K562 (cell line): ENCODE results near the gene IRF1. TPM values are rescaled to one million over a fixed set of nuclear protein-coding genes. Genes with fewer than 3 reads are reported as not detected.

Experiments used
- EP400 ChIP-seq: fragments of 450-650 bp; IDR thresholded peaks from 2 replicates; pipeline ENCODE4 v1.6.1; 2017; ENCODE audit warnings: antibody characterized with exemption, mild to moderate bottlenecking, moderate library complexity
- EWSR1 ChIP-seq: fragments of 450-650 bp; IDR thresholded peaks from 2 replicates; pipeline ENCODE4 v1.6.1; 2018; ENCODE audit warnings: borderline replicate concordance, mild to moderate bottlenecking, low read depth, moderate library complexity; ENCODE audit not compliant: partially characterized antibody
- GABPA ChIP-seq: fragments of 200-800 bp; sonication (Bioruptor generic); conservative IDR thresholded peaks from 2 replicates; pipeline ENCODE4 v1.6.1; 2016; ENCODE audit warnings: low read depth, missing genetic modification characterization, missing compliant biosample characterization
- L3MBTL2 ChIP-seq: fragments of 450-650 bp; IDR thresholded peaks from 2 replicates; pipeline ENCODE4 v1.6.1; 2016; ENCODE audit warnings: mild to moderate bottlenecking, moderate library complexity
- MITF ChIP-seq: IDR thresholded peaks from 2 replicates; pipeline ENCODE4 v1.6.1; 2014; ENCODE audit warnings: antibody characterized with exemption
- NRF1 ChIP-seq, 2 experiments: fragments of 450-650 bp; IDR thresholded peaks in 1 of 2; conservative IDR thresholded peaks in 1 of 2; 2 replicates each; pipeline ENCODE4 v1.6.1; 2014; ENCODE audit warnings: mild to moderate bottlenecking in 2 of 2
- RBBP5 ChIP-seq: fragments of 200-600 bp; sonication (generic); IDR thresholded peaks from 2 replicates; pipeline ENCODE4 v1.6.1; 2012; ENCODE audit warnings: borderline replicate concordance, mild to moderate bottlenecking, low read length, control low read depth, inconsistent platforms; ENCODE audit not compliant: insufficient read depth, poor library complexity, severe bottlenecking
- RBM22 ChIP-seq: fragments of 200-400 bp; formaldehyde crosslinking; IDR thresholded peaks from 2 replicates; pipeline ENCODE4 v1.6.1; 2018; ENCODE audit warnings: low read length, low read depth; ENCODE audit not compliant: poor library complexity, severe bottlenecking
- STAT5B ChIP-seq: fragments of 250-450 bp; sonication (Bioruptor Pico); IDR thresholded peaks from 2 replicates; pipeline ENCODE4 v1.8.0; 2021; ENCODE audit warnings: mild to moderate bottlenecking, inconsistent platforms
- THRAP3 ChIP-seq: fragments of 450-650 bp; IDR thresholded peaks from 2 replicates; pipeline ENCODE4 v1.6.1; 2016; ENCODE audit warnings: mild to moderate bottlenecking, inconsistent platforms, borderline replicate concordance
- VEZF1 ChIP-seq: fragments of 200-800 bp; sonication (Bioruptor generic); IDR thresholded peaks from 2 replicates; pipeline ENCODE4 v1.6.1; 2017; ENCODE audit warnings: missing genetic modification characterization, missing compliant biosample characterization
- ZBTB7A ChIP-seq: IDR thresholded peaks from 2 replicates; pipeline ENCODE4 v1.6.1; 2011; ENCODE audit warnings: low read depth, mild to moderate bottlenecking, low read length, moderate library complexity, borderline replicate concordance; ENCODE audit not compliant: control insufficient read depth
- ZNF589 ChIP-seq: fragments of 200-800 bp; sonication (Bioruptor generic); IDR thresholded peaks from 2 replicates; pipeline ENCODE4 v1.6.1; 2016; ENCODE audit warnings: low read depth, missing genetic modification characterization, missing compliant biosample characterization
- polyA plus RNA-seq, 8 experiments: library from polyadenylated mRNA; depleted of rRNA in 4 of 8; stranded (reverse) in 5 of 8; unstranded in 3 of 8; fragments of >200 nt; fragmentation: Nextera tagmentation in 2 of 8; fragmentation: Illumina TruSeq in 1 of 8; extraction: Ambion mirVana in 2 of 8; extraction: Trizol in 1 of 8; gene quantifications; 2 replicates each; pipeline versions ENCODE4 v1.2.1 to v1.2.3, GENCODE V29; 2011 to 2014; ENCODE audit warnings: inconsistent platforms in 1 of 8, missing spikeins in 1 of 8
- total RNA-seq, 7 experiments: library from RNA; depleted of rRNA in 6 of 7; stranded (reverse); fragments of >200 nt in 6 of 7; fragmentation: Illumina TruSeq in 2 of 7; extraction: Trizol in 2 of 7; gene quantifications; 2 replicates each; pipeline versions ENCODE4 v1.2.1 to v1.2.3, GENCODE V29; 2011 to 2021; ENCODE audit warnings: low replicate concordance in 1 of 7
- TF ChIP-seq, protein P1 (sequence below): fragments of 250-450 bp; sonication (Bioruptor Pico); IDR thresholded peaks from 2 replicates; pipeline ENCODE4 v1.4.0; 2020; ENCODE audit warnings: borderline replicate concordance

IRF1 gene
- total and polyA plus RNA-seq, 9 of the 15 experiments (the other 6 are each of a cell fraction or from before 2014, with no cell fraction given) = 1.1 to 12.3 (median 5.9) TPM

DNA sequence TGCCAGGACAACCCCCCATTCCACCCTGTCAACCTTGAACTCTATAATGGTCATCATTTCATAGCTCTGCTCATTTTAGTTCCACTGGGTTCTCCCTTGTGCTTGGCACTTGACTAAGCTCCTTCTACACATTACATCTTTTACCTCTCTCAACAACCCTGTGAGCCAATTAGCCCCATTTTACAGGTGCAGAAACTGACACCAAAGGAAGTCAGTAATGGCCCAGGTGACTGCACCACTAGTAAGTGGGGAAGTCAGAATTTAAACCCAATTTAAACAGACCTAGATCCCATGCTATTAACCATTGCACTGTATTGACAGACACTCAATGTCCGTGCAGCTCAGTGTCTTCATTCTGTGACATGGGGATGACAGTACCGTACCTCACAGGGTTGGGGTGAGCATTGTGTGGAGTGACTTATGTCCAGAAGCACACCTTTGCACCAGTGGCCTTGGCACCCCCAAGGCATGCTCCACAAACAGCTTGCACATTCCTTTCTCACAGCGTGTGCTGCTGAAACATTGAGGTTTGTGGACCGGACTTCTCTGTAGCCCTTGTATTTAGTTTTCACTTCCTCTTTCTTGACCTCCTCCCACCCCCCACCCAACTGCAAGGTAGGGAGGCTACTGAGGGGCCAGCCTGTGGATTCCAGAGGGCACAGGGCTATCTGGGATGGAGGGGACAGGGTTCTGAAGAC is 23.1 kb downstream of the IRF1 start (continued):
- TF ChIP-seq THRAP3 = no peak
- peak; percentile 24 for TF ChIP-seq RBBP5
- no peak for TF ChIP-seq EWSR1
- TF ChIP-seq NRF1 (conservative IDR thresholded peaks at IDR 0.05 in 1 of 2, IDR thresholded peaks at IDR 0.05 in 1 of 2) = peak in 1 of 2 experiments; percentile 31; a peak in 1 of 4 replicates
- TF ChIP-seq, protein P1, sequence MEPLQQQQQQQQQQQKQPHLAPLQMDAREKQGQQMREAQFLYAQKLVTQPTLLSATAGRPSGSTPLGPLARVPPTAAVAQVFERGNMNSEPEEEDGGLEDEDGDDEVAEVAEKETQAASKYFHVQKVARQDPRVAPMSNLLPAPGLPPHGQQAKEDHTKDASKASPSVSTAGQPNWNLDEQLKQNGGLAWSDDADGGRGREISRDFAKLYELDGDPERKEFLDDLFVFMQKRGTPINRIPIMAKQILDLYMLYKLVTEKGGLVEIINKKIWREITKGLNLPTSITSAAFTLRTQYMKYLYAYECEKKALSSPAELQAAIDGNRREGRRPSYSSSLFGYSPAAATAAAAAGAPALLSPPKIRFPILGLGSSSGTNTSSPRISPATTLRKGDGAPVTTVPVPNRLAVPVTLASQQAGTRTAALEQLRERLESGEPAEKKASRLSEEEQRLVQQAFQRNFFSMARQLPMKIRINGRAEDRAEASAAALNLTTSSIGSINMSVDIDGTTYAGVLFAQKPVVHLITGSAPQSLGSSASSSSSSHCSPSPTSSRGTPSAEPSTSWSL (CRISPR knock-in tag) = no peak
- TF ChIP-seq STAT5B (CRISPR knock-in tag) = no peak
- no peak for TF ChIP-seq EP400
- TF ChIP-seq VEZF1 (CRISPR knock-in tag) = peak; percentile 34; the same call in 1 of the 2 replicates
- TF ChIP-seq GABPA = no peak
- TF ChIP-seq L3MBTL2 = peak; percentile 46; the same call in 1 of the 2 replicates
- peak; percentile 39; the same call in 1 of the 2 replicates for TF ChIP-seq ZBTB7A
- TF ChIP-seq RBM22 = no peak
- no peak for TF ChIP-seq ZNF589 (CRISPR knock-in tag)
- no peak for TF ChIP-seq MITF
